Esophagus (tissue), 2 donors: ENCODE results near the gene RNF169. TPM values are rescaled to one million over a fixed set of nuclear protein-coding genes. Genes with fewer than 3 reads are reported as not detected.

Experiments
- H3K27ac ChIP-seq, 2 donors: one replicate each; pipeline ENCODE4 v1.5.1; 2013; ENCODE audit warnings: low read depth in 2 of 2, mild to moderate bottlenecking in 2 of 2, inconsistent platforms in 1 of 2, low read length in 1 of 2, moderate library complexity in 1 of 2
- H3K27me3 ChIP-seq, 2 donors: one replicate each; pipeline ENCODE4 v1.6.1; 2013; ENCODE audit warnings: low read length in 2 of 2, control low read depth in 1 of 2, mild to moderate bottlenecking in 1 of 2; ENCODE audit not compliant: insufficient read depth in 2 of 2, control insufficient read depth in 1 of 2
- H3K36me3 ChIP-seq, 2 donors: one replicate each; pipeline ENCODE4 v1.6.1; 2013; ENCODE audit warnings: low read length in 1 of 2; ENCODE audit not compliant: control insufficient read depth in 2 of 2, insufficient read depth in 2 of 2
- H3K4me1 ChIP-seq, 2 donors: one replicate each; pipeline ENCODE4 v1.6.1; 2013; ENCODE audit warnings: low read length in 1 of 2; ENCODE audit not compliant: control insufficient read depth in 2 of 2, insufficient read depth in 2 of 2
- H3K4me3 ChIP-seq, 2 donors: one replicate each; pipeline ENCODE4 v1.5.1; 2013; ENCODE audit warnings: low read length in 2 of 2, mild to moderate bottlenecking in 2 of 2, low read depth in 1 of 2, moderate library complexity in 1 of 2
- H3K9me3 ChIP-seq, 2 donors: one replicate each; pipeline ENCODE4 v1.6.1; 2013; ENCODE audit warnings: mild to moderate bottlenecking in 2 of 2, low read depth in 1 of 2, low read length in 1 of 2, moderate library complexity in 1 of 2; ENCODE audit not compliant: control insufficient read depth in 2 of 2, insufficient read depth in 1 of 2
- WGBS, 2 donors: extraction: QIAGEN DNeasy Blood & Tissue Kit; methylation state at CpG; one replicate each; pipeline ENCODE4 v1.1.7; 2013; 5-methylcytosine and 5-hydroxymethylcytosine counted together
- polyA plus RNA-seq, 2 donors: library from polyadenylated mRNA; stranded (reverse); fragments of 200-250 nt; gene quantifications; one replicate each; pipeline ENCODE4 v1.2.3, GENCODE V29; 2013
- donor health status: healthy with polysubstance abuse.
- donor health status: Bipolar disorder and iron deficiency.

RNF169 gene
- polyA plus RNA-seq, 2 donors = 4.8 to 9.2 TPM

GRCh38 chr11:74777877-74778276 is 29.2 kb downstream of the RNF169 start:
- no peaks in the 10 kb centered on the region for H3K9me3 ChIP-seq
- WGBS, 2 donors = 59 to 68% methylated on average over 4 of the region's 4 CpGs
- H3K27ac ChIP-seq = peak overlapping the region in 1 of 2 donors; percentile 59
- H3K36me3 ChIP-seq = no peaks in the 10 kb centered on the region
- peaks cover 0 to 4% of the 10 kb centered on the region in 2 donors for H3K4me1 ChIP-seq
- H3K27me3 ChIP-seq = no peaks in the 10 kb centered on the region
- H3K4me3 ChIP-seq = no peak overlapping the region

DNA sequence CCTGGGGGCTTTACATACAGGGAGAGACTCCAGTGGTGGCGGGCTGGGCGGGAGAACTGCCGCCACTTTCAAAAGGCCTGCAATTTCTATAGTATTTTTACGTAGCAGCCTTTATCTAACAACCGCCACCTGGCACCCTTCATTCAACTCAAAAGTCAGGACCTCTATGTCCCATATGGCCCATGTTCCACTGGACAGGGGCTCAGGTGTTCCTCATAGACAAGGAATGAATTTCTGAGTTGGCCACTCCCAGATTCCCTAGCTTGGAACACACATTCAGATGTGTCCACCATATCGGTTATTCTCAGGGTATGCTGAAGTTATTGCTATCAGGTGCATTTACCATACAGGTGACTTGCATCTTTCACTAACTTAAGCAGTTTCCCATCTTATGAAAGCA is 29.9 kb downstream of the RNF169 start:
- Histone ChIP-seq H3K36me3 (no peaks in the 10 kb centered on the region), H3K27ac (no peak overlapping the region), H3K4me3 (no peak overlapping the region), H3K9me3 (no peaks in the 10 kb centered on the region), H3K4me1 (peaks cover 0 to 4% of the 10 kb centered on the region in 2 donors), H3K27me3 (no peaks in the 10 kb centered on the region)
- 97 to 99% methylated on average over 6 of the region's 6 CpGs for WGBS, 2 donors

GRCh38 chr11:74780248-74781005 is 31.8 kb downstream of the RNF169 start:
- Histone ChIP-seq H3K27ac (no peak overlapping the region), H3K27me3 (no peaks in the 10 kb centered on the region), H3K36me3 (no peaks in the 10 kb centered on the region), H3K9me3 (no peaks in the 10 kb centered on the region), H3K4me1 (peaks cover 0 to 4% of the 10 kb centered on the region in 2 donors), H3K4me3 (peak overlapping the region in 1 of 2 donors; percentile 0)
- WGBS, 2 donors = 79 to 82% methylated on average over 4 of the region's 4 CpGs

GRCh38 chr11:74783241-74783871 is 34.7 kb downstream of the RNF169 start:
- H3K4me1 ChIP-seq = peaks cover 0 to 4% of the 10 kb centered on the region in 2 donors
- no peaks in the 10 kb centered on the region for H3K9me3 ChIP-seq
- WGBS, 2 donors = 49 to 59% methylated on average over 2 of the region's 2 CpGs
- peak overlapping the region in 1 of 2 donors; percentile 42 for H3K27ac ChIP-seq
- no peak overlapping the region for H3K4me3 ChIP-seq
- no peaks in the 10 kb centered on the region for H3K27me3 ChIP-seq
- H3K36me3 ChIP-seq = no peaks in the 10 kb centered on the region

DNA sequence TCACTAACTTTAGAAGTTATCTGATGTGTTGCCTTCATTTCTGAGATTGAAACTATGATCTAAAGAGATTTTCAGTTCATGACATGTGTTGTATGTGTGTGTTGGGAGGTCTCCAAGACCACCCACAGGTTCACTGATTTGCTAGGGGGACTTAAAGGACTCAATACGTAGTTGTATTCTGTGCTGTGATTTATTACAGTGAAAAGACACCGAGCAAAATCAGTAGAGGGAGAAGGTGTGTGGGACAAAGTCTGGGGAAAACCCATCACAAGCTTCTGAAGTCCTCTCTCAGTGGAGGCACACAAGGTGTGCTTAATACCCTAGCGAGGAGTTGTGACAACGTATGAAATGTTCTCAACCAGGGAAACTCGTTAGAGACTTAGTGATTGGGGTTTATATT is 35.6 kb downstream of the RNF169 start:
- H3K27me3 ChIP-seq = no peaks in the 10 kb centered on the region
- no peak overlapping the region for H3K4me3 ChIP-seq
- H3K9me3 ChIP-seq = no peaks in the 10 kb centered on the region
- 62 to 64% methylated on average over 5 of the region's 5 CpGs for WGBS, 2 donors
- peaks cover 0 to 4% of the 10 kb centered on the region in 2 donors for H3K4me1 ChIP-seq
- no peaks in the 10 kb centered on the region for H3K36me3 ChIP-seq
- no peak overlapping the region for H3K27ac ChIP-seq

DNA sequence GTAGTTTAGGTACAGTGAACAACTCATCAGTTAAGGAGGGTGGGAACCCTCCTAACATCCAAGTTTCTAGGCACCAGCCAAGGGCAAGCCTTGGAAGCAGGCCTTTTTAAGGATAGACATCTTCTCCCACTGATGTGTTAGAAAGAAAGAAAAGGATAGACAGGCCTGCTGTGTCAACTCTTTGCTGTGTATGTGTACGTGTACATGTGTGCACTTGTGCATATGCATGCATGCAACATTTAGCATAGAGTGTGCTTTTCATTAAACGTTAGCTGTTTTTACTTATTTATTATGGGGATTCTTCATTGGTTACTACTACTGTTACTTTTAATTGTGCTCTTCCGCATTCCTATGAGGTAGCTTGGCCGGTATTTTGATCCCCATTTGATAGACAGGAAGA is 36.1 kb downstream of the RNF169 start:
- Histone ChIP-seq H3K36me3 (no peaks in the 10 kb centered on the region), H3K9me3 (no peaks in the 10 kb centered on the region), H3K27me3 (no peaks in the 10 kb centered on the region), H3K4me3 (no peak overlapping the region), H3K27ac (no peak overlapping the region), H3K4me1 (peaks cover 0 to 4% of the 10 kb centered on the region in 2 donors)
- 68 to 90% methylated on average over 4 of the region's 4 CpGs for WGBS, 2 donors

GRCh38 chr11:74786574-74786973 is 37.9 kb downstream of the RNF169 start:
- Histone ChIP-seq H3K27me3 (no peaks in the 10 kb centered on the region), H3K4me1 (peaks cover 0 to 4% of the 10 kb centered on the region in 2 donors), H3K4me3 (no peak overlapping the region), H3K36me3 (peaks cover 9 to 14% of the 10 kb centered on the region in 2 donors), H3K9me3 (no peaks in the 10 kb centered on the region), H3K27ac (no peak overlapping the region)

DNA sequence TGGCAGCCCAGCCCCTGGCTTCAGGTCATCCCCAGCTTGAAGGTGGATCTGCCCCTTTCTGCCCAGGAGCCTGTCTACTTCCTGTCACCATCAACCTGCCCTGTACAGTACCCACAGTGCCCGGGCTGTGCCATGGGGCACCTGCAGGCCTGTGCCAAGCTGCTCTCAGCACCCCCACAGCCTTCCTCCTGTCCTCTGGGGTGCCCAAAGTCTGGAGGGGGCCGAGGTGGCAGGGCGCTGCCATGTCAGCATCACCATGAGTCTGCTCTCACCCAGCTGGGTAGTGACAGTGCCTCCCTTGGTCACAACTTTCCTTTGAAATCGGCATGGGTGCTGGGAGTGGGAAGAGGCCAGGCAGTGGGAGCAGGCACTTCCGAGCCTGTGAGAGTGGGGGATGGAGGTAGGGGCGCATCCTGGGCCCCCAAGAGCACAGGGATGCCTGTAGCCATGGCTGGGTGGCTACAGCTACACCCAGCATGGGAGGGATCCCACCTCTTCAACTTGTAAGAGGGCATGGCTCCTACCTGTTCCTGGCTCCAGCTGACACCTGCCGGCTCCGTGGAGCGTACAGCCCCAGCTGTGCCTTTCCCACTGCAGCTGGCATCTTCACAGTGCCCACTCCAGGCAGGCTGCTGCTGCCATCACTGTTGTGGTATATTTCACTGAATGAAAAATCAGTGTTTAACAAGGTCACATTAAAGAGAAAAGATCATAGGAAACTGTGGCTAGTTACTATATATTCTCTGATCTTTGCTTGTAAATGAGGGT is 42.9 kb downstream of the RNF169 start:
- 85 to 87% methylated on average over 9 of the region's 9 CpGs for WGBS, 2 donors
- no peaks in the 10 kb centered on the region for H3K27me3 ChIP-seq
- no peak overlapping the region for H3K4me3 ChIP-seq
- peaks cover 10 to 20% of the 10 kb centered on the region in 2 donors for H3K36me3 ChIP-seq
- no peak overlapping the region for H3K27ac ChIP-seq
- H3K9me3 ChIP-seq = no peaks in the 10 kb centered on the region
- no peaks in the 10 kb centered on the region for H3K4me1 ChIP-seq

GRCh38 chr11:74806267-74806666 is 57.6 kb downstream of the RNF169 start:
- WGBS, 2 donors = 88% methylated on average over 3 of the region's 3 CpGs

More at GRCh38 chr11:74806267-74806666, 57.6 kb downstream of the RNF169 start:
- Histone ChIP-seq H3K27me3 (no peaks in the 10 kb centered on the region), H3K4me3 (no peak overlapping the region), H3K27ac (no peak overlapping the region), H3K36me3 (no peaks in the 10 kb centered on the region), H3K9me3 (no peaks in the 10 kb centered on the region), H3K4me1 (no peaks in the 10 kb centered on the region)
